HEK293T (cell line): ENCODE measurements around the gene FARP2.

Experiments
- ARNT ChIP-seq: fragments of 450-650 bp; IDR thresholded peaks from 2 replicates; pipeline ENCODE4 v1.6.1; 2017; ENCODE audit warnings: mild to moderate bottlenecking
- BHLHE40 ChIP-seq: fragments of 450-650 bp; IDR thresholded peaks from 2 replicates; pipeline ENCODE4 v1.6.1; 2016; ENCODE audit warnings: mild to moderate bottlenecking, moderate library complexity, borderline replicate concordance
- CTBP1 ChIP-seq: fragments of 450-650 bp; IDR thresholded peaks from 2 replicates; pipeline ENCODE4 v1.6.1; 2016; ENCODE audit warnings: borderline replicate concordance
- FOXA1 ChIP-seq: fragments of 450-650 bp; IDR thresholded peaks from 2 replicates; pipeline ENCODE4 v1.6.1; 2016; ENCODE audit warnings: mild to moderate bottlenecking
- FOXM1 ChIP-seq: fragments of 450-650 bp; IDR thresholded peaks from 2 replicates; pipeline ENCODE4 v1.6.1; 2017; ENCODE audit warnings: mild to moderate bottlenecking, borderline replicate concordance
- NFRKB ChIP-seq: fragments of 450-650 bp; IDR thresholded peaks from 2 replicates; pipeline ENCODE4 v1.6.1; 2016; ENCODE audit warnings: mild to moderate bottlenecking, moderate library complexity
- SP1 ChIP-seq: fragments of 450-650 bp; IDR thresholded peaks from 2 replicates; pipeline ENCODE4 v1.6.1; 2017
- TARDBP ChIP-seq: fragments of 450-650 bp; IDR thresholded peaks from 2 replicates; pipeline ENCODE4 v1.6.1; 2016

DNA sequence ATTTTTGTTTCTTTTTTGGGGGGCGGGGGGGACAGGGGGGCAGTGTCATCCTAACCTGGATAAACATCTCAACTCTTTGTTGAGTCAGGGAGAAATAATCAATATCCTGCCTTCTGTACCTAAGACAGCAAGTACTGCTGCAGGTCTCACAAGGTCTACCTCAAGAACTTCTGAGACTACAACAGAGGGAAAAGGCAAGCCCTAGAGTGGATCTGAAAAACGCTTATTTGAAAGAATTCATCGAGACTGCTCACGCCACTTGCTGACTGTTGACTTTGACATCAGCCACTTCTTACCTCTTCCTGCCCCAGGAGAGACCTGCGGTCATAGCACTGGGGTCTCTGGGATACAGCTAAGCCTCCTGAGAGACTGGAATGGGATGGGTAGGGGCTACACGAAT, 49.0 kb upstream of the FARP2 start:
- no peak for TF ChIP-seq SP1
- TF ChIP-seq FOXM1 = no peak
- TF ChIP-seq BHLHE40 = no peak
- TF ChIP-seq NFRKB = no peak
- no peak for TF ChIP-seq ARNT
- no peak for TF ChIP-seq TARDBP
- TF ChIP-seq FOXA1 = no peak
- TF ChIP-seq CTBP1 = no peak
